NCI-H2081 treated with DMSO at 0.1 percent for 48 hours (cell line): Measurements from ENCODE around the gene NLN.
"Not testable (repeated sequence)": the region's sequence is repeated elsewhere in the genome, so short reads cannot be mapped to it uniquely, and the experiment has no call there.

Experiments
- DNase-seq: peaks from one replicate; lab custom pipeline; 2025; lab: John Stamatoyannopoulos, UW

NLN gene

GRCh38 chr5:65732046-65732445 lies 10.0 kb downstream of the NLN start:
- DNase-seq, result not testable (repeated sequence)

GRCh38 chr5:65734196-65734775 lies 12.3 kb downstream of the NLN start:
- not testable (repeated sequence) for DNase-seq

DNA sequence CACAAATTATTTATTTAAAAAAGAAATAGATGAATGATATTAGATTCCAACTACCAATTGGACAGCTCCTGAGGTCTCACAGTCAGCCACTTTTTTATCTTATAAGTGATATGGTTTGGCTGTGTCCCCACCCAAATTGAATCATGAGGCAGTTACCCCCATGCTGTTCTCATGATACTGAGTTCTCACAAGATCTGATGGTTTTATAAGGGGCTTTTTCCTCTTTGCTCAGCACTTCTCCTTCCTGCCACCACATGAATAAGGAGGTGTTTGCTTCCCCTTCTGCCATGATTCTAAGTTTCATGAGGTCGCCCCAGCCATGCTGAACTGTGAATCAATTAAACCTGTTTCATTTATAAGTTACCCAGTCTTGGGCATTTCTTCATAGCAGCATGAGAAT lies 12.9 kb downstream of the NLN start:
- no peak for DNase-seq

- no peak for DNase-seq
These were observed 14.0 kb downstream of the NLN start for GRCh38 chr5:65736011-65736410.

- no peak for DNase-seq
These were observed 15.8 kb downstream of the NLN start for GRCh38 chr5:65737842-65738241.

- no peak for DNase-seq
These were observed 16.3 kb downstream of the NLN start for GRCh38 chr5:65738305-65738704.

GRCh38 chr5:65739162-65739561 lies 17.2 kb downstream of the NLN start:
- DNase-seq, result no peak

GRCh38 chr5:65742565-65743231 lies 20.7 kb downstream of the NLN start:
- no peak for DNase-seq

- no peak for DNase-seq
These were observed 27.3 kb downstream of the NLN start for GRCh38 chr5:65749221-65749844.

DNA sequence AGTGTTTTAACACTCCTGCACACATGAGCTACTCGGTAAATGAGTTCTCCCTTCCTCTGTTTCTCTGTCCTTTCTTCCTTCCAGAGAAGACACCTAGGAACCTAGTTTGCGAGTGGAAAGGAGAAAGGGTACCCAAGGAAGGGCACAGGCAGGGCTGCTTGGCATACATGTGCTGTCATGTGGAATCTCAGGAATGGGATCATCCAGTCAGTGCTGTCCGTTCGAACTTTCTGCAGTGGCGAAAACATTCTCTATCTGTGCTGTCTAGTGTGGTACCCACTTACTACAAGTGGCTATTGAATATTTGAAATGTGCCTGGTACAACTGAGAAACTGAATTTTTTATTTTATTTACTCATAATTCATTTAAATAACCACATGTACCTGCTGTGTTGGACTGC lies 28.0 kb downstream of the NLN start:
- DNase-seq, result no peak

- no peak for DNase-seq
These were observed 28.9 kb downstream of the NLN start for GRCh38 chr5:65750938-65751337.

GRCh38 chr5:65753189-65753588 lies 31.2 kb downstream of the NLN start:
- no peak for DNase-seq

DNA sequence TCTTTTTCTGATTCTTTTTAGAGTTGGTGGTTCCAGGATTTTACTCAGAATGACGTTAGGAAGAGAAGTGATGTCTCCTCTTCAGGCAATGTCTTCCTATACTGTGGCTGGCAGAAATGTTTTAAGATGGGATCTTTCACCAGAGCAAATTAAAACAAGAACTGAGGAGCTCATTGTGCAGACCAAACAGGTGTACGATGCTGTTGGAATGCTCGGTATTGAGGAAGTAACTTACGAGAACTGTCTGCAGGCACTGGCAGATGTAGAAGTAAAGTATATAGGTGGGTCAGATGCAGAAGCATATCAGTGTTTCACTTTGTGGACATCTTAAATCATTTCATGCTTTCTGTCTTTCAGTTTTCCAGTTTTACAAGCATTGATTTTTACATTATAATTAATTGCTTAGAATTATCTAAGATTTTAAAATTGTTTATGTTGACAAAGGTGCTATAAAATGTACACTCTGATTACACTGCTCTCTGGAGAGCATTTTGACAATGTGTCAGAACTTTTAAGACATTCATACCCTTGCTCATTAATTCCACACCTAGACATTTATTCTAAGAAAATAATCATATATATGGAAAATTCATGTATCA lies 36.6 kb downstream of the NLN start:
- DNase-seq, result no peak

DNA sequence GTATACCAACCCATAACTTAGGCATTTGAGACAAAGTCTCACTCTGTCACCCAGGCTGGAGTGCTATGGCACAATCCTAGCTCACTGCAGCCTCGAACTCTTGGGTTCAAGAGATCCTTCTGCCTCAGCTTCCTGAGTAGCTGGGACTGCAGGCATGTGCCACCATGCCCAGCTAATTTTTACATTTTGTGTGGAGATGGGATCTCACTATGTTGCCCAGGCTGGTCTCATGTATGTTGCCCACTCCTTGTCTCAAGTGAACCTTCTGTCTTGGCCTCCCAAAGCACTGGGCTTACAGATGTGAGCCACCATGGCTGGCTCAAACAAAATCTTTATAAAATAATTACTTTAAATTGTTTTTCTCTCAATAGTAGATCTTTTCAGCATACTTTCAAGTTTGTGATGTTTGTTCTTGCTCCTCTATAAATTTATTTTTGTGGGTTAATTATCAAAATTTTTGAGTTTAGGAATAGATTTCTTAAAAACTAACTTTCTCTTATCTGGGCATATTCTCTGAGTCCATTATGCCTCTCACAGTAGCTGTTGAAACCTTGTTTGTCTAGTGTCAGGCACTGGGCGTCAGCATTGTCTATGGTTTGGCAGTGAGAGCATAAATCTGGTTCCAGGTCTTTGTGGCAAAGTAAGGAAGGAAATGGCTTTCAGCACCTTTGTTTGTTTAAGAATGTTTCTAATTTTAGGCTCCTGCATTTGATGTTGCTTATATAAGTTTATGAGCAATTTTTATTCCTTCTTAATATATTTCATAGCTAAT lies 38.7 kb downstream of the NLN start:
- DNase-seq, result peak; percentile 9

- DNase-seq, result no peak
These were observed 40.2 kb downstream of the NLN start for GRCh38 chr5:65762234-65762633.

- DNase-seq, result no peak
These were observed 43.6 kb downstream of the NLN start for GRCh38 chr5:65765582-65765981.

GRCh38 chr5:65766175-65766574 lies 44.2 kb downstream of the NLN start:
- DNase-seq, result no peak

DNA sequence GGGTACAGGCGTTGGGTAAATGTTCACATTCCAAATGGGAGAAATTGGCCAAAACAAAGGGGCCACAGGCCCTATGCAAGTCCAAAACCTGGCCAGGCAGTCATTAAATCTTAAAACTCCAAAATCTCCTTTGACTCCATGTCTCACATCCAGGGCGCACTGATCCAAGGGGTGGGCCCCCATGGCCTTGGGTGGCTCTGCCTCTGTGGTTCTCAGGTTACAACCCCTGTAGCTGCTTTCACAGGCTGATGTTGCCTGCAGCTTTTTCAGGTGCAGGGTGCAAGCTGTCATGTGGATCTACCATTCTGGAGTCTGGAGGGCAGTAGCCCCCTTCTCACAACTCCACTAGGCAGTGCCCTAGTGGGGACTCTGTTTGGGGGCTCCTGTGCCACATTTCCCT lies 44.8 kb downstream of the NLN start:
- no peak for DNase-seq

DNA sequence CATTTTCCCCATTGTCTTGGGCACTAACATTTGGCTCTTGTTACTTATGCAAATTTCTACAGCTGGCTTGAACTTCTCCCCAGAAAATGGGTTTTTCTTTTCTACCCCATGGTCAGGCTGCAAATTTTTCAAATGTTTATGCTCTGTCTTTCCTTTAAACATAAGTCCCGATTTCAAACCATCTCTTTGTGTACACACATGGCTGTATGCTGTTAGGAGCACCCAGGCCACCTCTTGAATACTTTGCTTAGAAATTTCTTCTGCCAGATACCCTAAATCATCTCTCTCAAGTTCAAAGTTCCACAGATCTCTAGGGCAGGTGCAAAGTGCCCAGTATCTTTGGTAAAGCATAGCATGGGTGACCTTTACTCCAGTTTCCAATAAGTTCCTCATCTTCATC lies 45.6 kb downstream of the NLN start:
- DNase-seq, result no peak

GRCh38 chr5:65768723-65769346 lies 46.8 kb downstream of the NLN start:
- no peak for DNase-seq

DNA sequence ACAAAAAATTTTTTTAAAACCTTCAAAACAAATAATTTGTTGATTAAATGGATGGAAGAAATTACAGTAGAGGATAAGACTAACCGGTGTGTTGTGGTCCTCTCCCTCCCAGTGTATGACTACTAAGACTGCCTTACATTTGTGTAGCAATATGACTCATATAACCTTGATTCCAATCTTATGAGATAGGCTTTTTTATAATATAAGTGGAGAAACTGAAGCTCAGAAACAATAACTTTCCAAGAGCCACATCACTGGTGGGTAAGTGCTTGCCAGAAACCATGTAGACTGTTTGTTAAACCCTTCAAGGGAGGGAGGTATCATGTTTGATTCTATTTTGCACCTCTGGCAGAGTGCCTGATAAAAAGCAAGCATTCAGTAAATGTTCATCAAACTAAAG lies 47.5 kb downstream of the NLN start:
- no peak for DNase-seq

- no peak for DNase-seq
These were observed 49.3 kb downstream of the NLN start for GRCh38 chr5:65771266-65771665.
